SK-N-MC (cell line): ENCODE measurements around the gene LLGL1.

Experiments used
- EZH2 ChIP-seq: fragments of 200-600 bp; sonication (generic); IDR thresholded peaks from one replicate; pipeline ENCODE4 v1.6.1; 2017; ENCODE audit warnings: antibody characterized with exemption
- POLR2AphosphoS5 ChIP-seq: IDR thresholded peaks from 2 replicates; pipeline ENCODE4 v1.6.1; 2012; ENCODE audit warnings: mild to moderate bottlenecking, low read depth, low read length, borderline replicate concordance

GRCh38 chr17:18267927-18268711 is 42.7 kb downstream of the LLGL1 start:
- TF ChIP-seq POLR2AphosphoS5 (no peak), EZH2 (no peak)
